ENCODE results near the gene CADM4.

The CADM4 gene

GRCh38 chr19:43634068-43634467, 5.6 kb downstream of the CADM4 start:
- DNase-seq (ENCODE audit: low spot score), result no peak

- DNase-seq (ENCODE audit: low spot score), result no peak
Measured at GRCh38 chr19:43633520-43633919, 6.1 kb downstream of the CADM4 start.

- no peak for DNase-seq (ENCODE audit: low spot score)
Measured at GRCh38 chr19:43631491-43631890, 8.2 kb downstream of the CADM4 start.

- DNase-seq (ENCODE audit: low spot score), result no peak
Measured at GRCh38 chr19:43628646-43629326, 10.9 kb downstream of the CADM4 start.

- no peak for DNase-seq (ENCODE audit: low spot score)
Measured at GRCh38 chr19:43626838-43627237, 12.8 kb downstream of the CADM4 start.

- no peak for DNase-seq (ENCODE audit: low spot score)
Measured at GRCh38 chr19:43625918-43626579, 13.6 kb downstream of the CADM4 start.

GRCh38 chr19:43624933-43625332, 14.7 kb downstream of the CADM4 start:
- no peak for DNase-seq (ENCODE audit: low spot score)

- no peak for DNase-seq (ENCODE audit: low spot score)
Measured at GRCh38 chr19:43623889-43624670, 15.6 kb downstream of the CADM4 start.

GRCh38 chr19:43622956-43623355, 16.7 kb downstream of the CADM4 start:
- no peak for DNase-seq (ENCODE audit: low spot score)

- DNase-seq (ENCODE audit: low spot score), result no peak
Measured at GRCh38 chr19:43622070-43622469, 17.6 kb downstream of the CADM4 start.

- no peak for DNase-seq (ENCODE audit: low spot score)
Measured at GRCh38 chr19:43620061-43621001, 19.3 kb downstream of the CADM4 start.

- DNase-seq (ENCODE audit: low spot score), result peak; percentile 92
Measured at GRCh38 chr19:43619262-43620060, 20.2 kb downstream of the CADM4 start, which contains the start of gene ZNF428. Gene ZNF428, minus strand, starts transcription at chr19:43619629. Its CDS starts 5,325 bp downstream, at chr19:43614304.

- DNase-seq (ENCODE audit: low spot score), result no peak
Measured at GRCh38 chr19:43618921-43619261, 20.8 kb downstream of the CADM4 start.

GRCh38 chr19:43616954-43617353, 22.7 kb downstream of the CADM4 start:
- no peak for DNase-seq (ENCODE audit: low spot score)

GRCh38 chr19:43616306-43616705, 23.3 kb downstream of the CADM4 start:
- DNase-seq (ENCODE audit: low spot score), result no peak

GRCh38 chr19:43612374-43612773, 27.3 kb downstream of the CADM4 start:
- no peak for DNase-seq (ENCODE audit: low spot score)

- DNase-seq (ENCODE audit: low spot score), result no peak
Measured at GRCh38 chr19:43611788-43612187, 27.9 kb downstream of the CADM4 start, which contains the start of gene SRRM5. Gene SRRM5, plus strand, starts transcription at chr19:43612088. Its CDS starts 34 bp downstream, at chr19:43612122.

- no peak for DNase-seq (ENCODE audit: low spot score)
Measured at GRCh38 chr19:43610493-43610892, 29.2 kb downstream of the CADM4 start.

GRCh38 chr19:43609872-43610271, 29.8 kb downstream of the CADM4 start:
- DNase-seq (ENCODE audit: low spot score), result no peak

- no peak for DNase-seq (ENCODE audit: low spot score)
Measured at GRCh38 chr19:43607238-43608205, 32.1 kb downstream of the CADM4 start.
